ENCODE data around the gene RANGAP1. TPM values are rescaled to one million over a fixed set of nuclear protein-coding genes. Genes with fewer than 3 reads are reported as not detected.

RANGAP1 gene
- total and polyA plus RNA-seq, 2 of the 4 experiments (the other 2 are of a cell fraction): 71.2 to 148 TPM

- WGBS, 2 experiments (ENCODE audit: extremely low coverage in 2 of 2, insufficient read length in 1 of 2): 88% methylated on average over 18 of the region's 32 CpGs; no CpG with 5 or more reads in 1 of the 2 experiments
- Histone ChIP-seq H4K91ac (ENCODE audit: insufficient read depth, low read depth, low read length) (no peak overlapping the region; the same call in 1 of the 2 replicates), H3K4ac (ENCODE audit: low read depth, low read length) (peak overlapping the region; percentile 4; the same call in 1 of the 2 replicates), H3K27ac (ENCODE audit: insufficient read depth, low read length) (no peak overlapping the region), H4K20me1 (ENCODE audit: insufficient read depth, low read length) (peaks cover 12% of the 10 kb centered on the region), H3K36me3 (ENCODE audit: control insufficient read depth, insufficient read depth, low read length) (0 out of 2 replicates have a peak, but pooled peaks cover 3% of the 10 kb centered on the region), H3K79me1 (ENCODE audit: low read depth in 1 of 2, low read length in 2 of 2) (no peaks in the 10 kb centered on the region), H3K4me3 (ENCODE audit: insufficient read depth, low read depth, low read length) (no peak overlapping the region), H2BK15ac (ENCODE audit: low read depth, low read length) (no peak overlapping the region), H3K27me3 (ENCODE audit: control insufficient read depth, insufficient read depth, low read length) (no peaks in the 10 kb centered on the region), H2BK20ac (ENCODE audit: low read depth, low read length) (no peak overlapping the region), H4K8ac (ENCODE audit: low read depth in 2 of 2, low read length in 2 of 2) (peak overlapping the region; percentile 61 to 64; a peak in 2 of 4 replicates), H3K9me3 (ENCODE audit: control insufficient read depth, insufficient read depth, low read length) (no peaks in the 10 kb centered on the region), H3K56ac (ENCODE audit: extremely low read depth, insufficient read depth, low read length) (no peak overlapping the region), H2AK9ac (replicated peaks; ENCODE audit: low read depth, low read length, poor library complexity) (peak overlapping the region; percentile 60), H3K9ac (ENCODE audit: low read depth, low read length) (no peak overlapping the region), H3K4me1 (ENCODE audit: control insufficient read depth, insufficient read depth, low read length) (0 out of 2 replicates have a peak, but pooled peaks cover 5% of the 10 kb centered on the region), H3K9me1 (ENCODE audit: insufficient read depth, low read length) (peaks cover 6% of the 10 kb centered on the region; the same call in 1 of the 2 replicates), H3K18ac (ENCODE audit: low read depth, low read length) (no peak overlapping the region), H3K4me2 (ENCODE audit: low read depth, low read length) (no peak overlapping the region), H2BK5ac (ENCODE audit: low read depth, low read length, poor library complexity, severe bottlenecking) (no peak overlapping the region), H3K23ac (ENCODE audit: low read depth, low read length) (no peak overlapping the region), H3K14ac (replicated peaks; ENCODE audit: low read depth, low read length) (no peak overlapping the region), H4K5ac (ENCODE audit: low read depth, low read length) (peak overlapping the region; percentile 18; the same call in 1 of the 2 replicates), H2AFZ (replicated peaks; ENCODE audit: low read length, poor library complexity) (peak overlapping the region; percentile 87), H2BK120ac (ENCODE audit: low read depth, low read length) (no peak overlapping the region), H2AK5ac (ENCODE audit: low read depth, low read length) (no peak overlapping the region)
- ChIA-PET CTCF (interaction anchor here (0.6 kb wide), 1 partner anchor 28 kb away, joined by 3 read pairs; no protein-coding TSS in a partner anchor), POLR2A (ENCODE audit: unreplicated experiment) (no interaction called here)
- in situ Hi-C loops (cut with MboI; ENCODE audit: low sequenced_read_pairs) (no loop called here), dilution Hi-C loops (cut with HindIII; ENCODE audit: low sequenced_read_pairs, unreplicated experiment) (no loop called here), intact Hi-C loops (cut with micrococcal nuclease) (no loop called here)
- DNase-seq: no peak
- no peak for ATAC-seq (ENCODE audit: low read depth)
- no TSS peak for BruUV-seq (replicated peaks)
- TF ChIP-seq FOS (IDR thresholded peaks at IDR 0.05; ENCODE audit: low read depth, low read length): no peak
- no peak for TF ChIP-seq MXI1 (IDR thresholded peaks at IDR 0.05; ENCODE audit: borderline replicate concordance, low read depth, low read length)
- TF ChIP-seq, protein P1, sequence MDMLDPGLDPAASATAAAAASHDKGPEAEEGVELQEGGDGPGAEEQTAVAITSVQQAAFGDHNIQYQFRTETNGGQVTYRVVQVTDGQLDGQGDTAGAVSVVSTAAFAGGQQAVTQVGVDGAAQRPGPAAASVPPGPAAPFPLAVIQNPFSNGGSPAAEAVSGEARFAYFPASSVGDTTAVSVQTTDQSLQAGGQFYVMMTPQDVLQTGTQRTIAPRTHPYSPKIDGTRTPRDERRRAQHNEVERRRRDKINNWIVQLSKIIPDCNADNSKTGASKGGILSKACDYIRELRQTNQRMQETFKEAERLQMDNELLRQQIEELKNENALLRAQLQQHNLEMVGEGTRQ (IDR thresholded peaks at IDR 0.05; ENCODE audit: low read depth, low read length): no peak
- TF ChIP-seq RCOR1 (IDR thresholded peaks at IDR 0.05; ENCODE audit: insufficient replicate concordance, low read length): no peak
- TF ChIP-seq CHD1 (IDR thresholded peaks at IDR 0.05; ENCODE audit: low read depth, low read length): no peak
- no peak for TF ChIP-seq MAZ (IDR thresholded peaks at IDR 0.05; ENCODE audit: borderline replicate concordance, low read depth, low read length)
- TF ChIP-seq MAFK (IDR thresholded peaks at IDR 0.05; ENCODE audit: low read depth, low read length): no peak
- TF ChIP-seq SMC3 (IDR thresholded peaks at IDR 0.05; ENCODE audit: low read depth, low read length): no peak
- no peak for TF ChIP-seq NFE2L2 (IDR thresholded peaks at IDR 0.05; ENCODE audit: low read depth, low read length)
- TF ChIP-seq CEBPB (IDR thresholded peaks at IDR 0.05; ENCODE audit: low read depth, low read length): no peak
- TF ChIP-seq RFX5 (IDR thresholded peaks at IDR 0.05; ENCODE audit: low read depth, low read length): no peak
- TF ChIP-seq CTCF (conservative IDR thresholded peaks at IDR 0.05; ENCODE audit: low read depth, low read length): no peak
- TF ChIP-seq BHLHE40 (IDR thresholded peaks at IDR 0.05; ENCODE audit: low read depth, low read length): no peak
These were observed 47.2 kb downstream of the RANGAP1 start for GRCh38 chr22:41238570-41239442.
